H1 (cell line): ENCODE data around the gene NBPF1. TPM values are rescaled to one million over a fixed set of nuclear protein-coding genes. Genes with fewer than 3 reads are reported as not detected.
"Not testable (repeated sequence)": the region's sequence is repeated elsewhere in the genome, so short reads cannot be mapped to it uniquely, and the experiment has no call there.

Experiments used
- CTCF ChIA-PET: fragments of 300-600 bp; sonication (Branson Sonifier 250); formaldehyde crosslinking; loops from one replicate; lab custom pipeline; 2021; ENCODE audit not compliant: partially characterized antibody; lab: Charles Lee
- POLR2A ChIA-PET: fragments of 300-600 bp; sonication (Branson Sonifier 250); formaldehyde crosslinking; loops from one replicate; lab custom pipeline; 2021; ENCODE audit warnings: inconsistent platforms; ENCODE audit not compliant: partially characterized antibody; lab: Charles Lee
- DNase-seq, 2 experiments: peaks; one replicate each; pipeline versions ENCODE4 v3.0.0 to v3.0.0-alpha.2; 2010 to 2022; ENCODE audit warnings: low spot score in 2 of 2, low read depth in 1 of 2, mixed read lengths in 1 of 2
- FAIRE-seq: peaks from 2 replicates; lab custom pipeline; 2011; peaks lifted over from hg19 to GRCh38; lab: Jason Lieb, UNC
- H2AFZ ChIP-seq: 2 replicates; pipeline ENCODE4 v1.8.1; 2012; ENCODE audit warnings: low read length, inconsistent platforms
- H2AK5ac ChIP-seq: 2 replicates; pipeline ENCODE4 v1.6.1; 2013; ENCODE audit warnings: low read depth, low read length
- H2BK120ac ChIP-seq: replicated peaks from 2 replicates; pipeline ENCODE3; 2013; ENCODE audit warnings: low read depth, low read length, inconsistent platforms
- H2BK12ac ChIP-seq: 2 replicates; pipeline ENCODE4 v1.6.1; 2013; ENCODE audit warnings: low read depth, low read length
- H2BK15ac ChIP-seq: 2 replicates; pipeline ENCODE4 v1.6.1; 2013; ENCODE audit warnings: low read length
- H2BK20ac ChIP-seq: 2 replicates; pipeline ENCODE4 v1.6.1; 2013; ENCODE audit warnings: low read length
- H2BK5ac ChIP-seq: 2 replicates; pipeline ENCODE4 v1.6.1; 2013; ENCODE audit warnings: low read depth, low read length
- H3K14ac ChIP-seq: 2 replicates; pipeline ENCODE4 v1.6.1; 2013; ENCODE audit warnings: inconsistent platforms; ENCODE audit not compliant: insufficient read length
- H3K18ac ChIP-seq: 2 replicates; pipeline ENCODE4 v1.6.1; 2013; ENCODE audit warnings: low read length; ENCODE audit errors: extremely low read depth
- H3K23ac ChIP-seq: 2 replicates; pipeline ENCODE4 v1.6.1; 2013; ENCODE audit warnings: inconsistent platforms; ENCODE audit not compliant: insufficient read length
- H3K23me2 ChIP-seq: 2 replicates; pipeline ENCODE4 v1.6.1; 2013; ENCODE audit warnings: low read depth, low read length
- H3K27ac ChIP-seq: 2 replicates; pipeline ENCODE4 v1.6.1; 2011; ENCODE audit warnings: low read depth, low read length, inconsistent platforms
- H3K27me3 ChIP-seq, 4 experiments: replicated peaks in 1 of 4; 1 replicate in 1 of 4; 2 replicates in 3 of 4; pipeline versions ENCODE4 v1.6.1 to v1.8.1; 2011 to 2013; ENCODE audit warnings: low read length in 3 of 4, mild to moderate bottlenecking in 3 of 4, inconsistent platforms in 2 of 4, mixed read lengths in 2 of 4, moderate library complexity in 1 of 4; ENCODE audit not compliant: control insufficient read depth in 3 of 4, insufficient read depth in 3 of 4; ENCODE audit errors: extremely low read depth in 1 of 4
- H3K36me3 ChIP-seq, 4 experiments: 2 replicates each; pipeline versions ENCODE4 v1.6.1 to v1.8.1; 2011 to 2013; ENCODE audit warnings: mild to moderate bottlenecking in 4 of 4, low read length in 3 of 4, moderate library complexity in 2 of 4, control low read depth in 1 of 4, inconsistent platforms in 1 of 4; ENCODE audit not compliant: insufficient read depth in 4 of 4, control insufficient read depth in 2 of 4
- H3K4ac ChIP-seq: replicated peaks from 2 replicates; pipeline ENCODE3; 2013; ENCODE audit warnings: low read length, low read depth, mixed read lengths, inconsistent platforms; ENCODE audit not compliant: insufficient read length
- H3K4me1 ChIP-seq, 4 experiments: replicated peaks in 1 of 4; 1 replicate in 1 of 4; 2 replicates in 3 of 4; pipeline versions ENCODE4 v1.6.1 to v1.8.1; 2011 to 2013; ENCODE audit warnings: low read length in 3 of 4, inconsistent platforms in 2 of 4, mixed read lengths in 1 of 4; ENCODE audit not compliant: insufficient read depth in 4 of 4, control insufficient read depth in 3 of 4
- H3K4me2 ChIP-seq, 2 experiments: 2 replicates each; pipeline versions ENCODE4 v1.6.1 to v1.8.1; 2011 to 2013; ENCODE audit warnings: low read depth in 2 of 2, low read length in 2 of 2, control low read depth in 1 of 2, inconsistent platforms in 1 of 2, mild to moderate bottlenecking in 1 of 2; ENCODE audit not compliant: insufficient read depth in 1 of 2
- H3K4me3 ChIP-seq, 4 experiments: fragments of 200-600, 300-600 bp in 1 of 4; sonication (generic), shearing (Covaris generic), sonication (Bioruptor Twin) in 1 of 4; 2 replicates each; pipeline versions ENCODE4 v1.5.1 to v1.8.1; 2011 to 2016; ENCODE audit warnings: low read length in 4 of 4, low read depth in 3 of 4, control low read depth in 2 of 4, inconsistent platforms in 2 of 4, mild to moderate bottlenecking in 2 of 4, mixed read lengths in 1 of 4, moderate library complexity in 1 of 4; ENCODE audit not compliant: insufficient read depth in 2 of 4; ENCODE audit errors: extremely low read depth in 1 of 4
- H3K56ac ChIP-seq: replicated peaks from 2 replicates; pipeline ENCODE3; 2013; ENCODE audit warnings: low read depth, mild to moderate bottlenecking, mixed read lengths, low read length, inconsistent platforms; ENCODE audit not compliant: insufficient read length
- H3K79me1 ChIP-seq: 2 replicates; pipeline ENCODE4 v1.6.1; 2013; ENCODE audit warnings: low read depth, low read length, control low read depth
- H3K79me2 ChIP-seq, 2 experiments: 2 replicates each; pipeline versions ENCODE4 v1.6.1 to v1.8.1; 2012 to 2013; ENCODE audit warnings: low read length in 2 of 2, mild to moderate bottlenecking in 2 of 2, inconsistent platforms in 1 of 2; ENCODE audit not compliant: insufficient read depth in 2 of 2, control insufficient read depth in 1 of 2
- H3K9ac ChIP-seq, 4 experiments: replicated peaks in 1 of 4; 1 replicate in 1 of 4; 2 replicates in 3 of 4; pipeline versions ENCODE4 v1.6.1 to v1.8.1; 2011 to 2013; ENCODE audit warnings: low read depth in 3 of 4, low read length in 3 of 4, control low read depth in 2 of 4, mild to moderate bottlenecking in 2 of 4, moderate library complexity in 2 of 4, inconsistent platforms in 1 of 4; ENCODE audit errors: extremely low read depth in 1 of 4
- H3K9me3 ChIP-seq, 2 experiments: 2 replicates each; pipeline versions ENCODE4 v1.6.1 to v1.8.1; 2012 to 2013; ENCODE audit warnings: mild to moderate bottlenecking in 2 of 2, moderate library complexity in 2 of 2, control low read depth in 1 of 2, inconsistent platforms in 1 of 2, low read depth in 1 of 2, low read length in 1 of 2, mixed read lengths in 1 of 2; ENCODE audit not compliant: insufficient read depth in 2 of 2
- H4K20me1 ChIP-seq, 2 experiments: replicated peaks in 1 of 2; 2 replicates each; pipeline versions ENCODE3 to v1.8.1; 2011 to 2013; ENCODE audit warnings: inconsistent platforms in 2 of 2, low read length in 2 of 2, mild to moderate bottlenecking in 1 of 2; ENCODE audit not compliant: insufficient read depth in 2 of 2, control insufficient read depth in 1 of 2
- H4K5ac ChIP-seq: 2 replicates; pipeline ENCODE4 v1.6.1; 2013; ENCODE audit warnings: low read length, low read depth, mixed read lengths, inconsistent platforms; ENCODE audit not compliant: insufficient read length
- H4K8ac ChIP-seq: 2 replicates; pipeline ENCODE4 v1.8.0; 2013; ENCODE audit warnings: mild to moderate bottlenecking, moderate library complexity, low read length, inconsistent platforms; ENCODE audit not compliant: insufficient read depth; ENCODE audit errors: extremely low read depth
- H4K91ac ChIP-seq: replicated peaks from 2 replicates; pipeline ENCODE3; 2013; ENCODE audit warnings: low read length, mixed read lengths, inconsistent platforms; ENCODE audit not compliant: insufficient read length
- WGBS, 2 experiments: shearing (Covaris generic) in 1 of 2; methylation state at CpG; one replicate each; pipeline versions ENCODE4 v1.1.6 to v1.1.7; 2013 to 2015; ENCODE audit warnings: low lambda C conversion rate in 2 of 2, mixed read lengths in 2 of 2, inconsistent platforms in 1 of 2, low coverage in 1 of 2, missing lambda C conversion rate in 1 of 2; ENCODE audit not compliant: insufficient replicate concordance in 2 of 2, insufficient coverage in 1 of 2, insufficient read length in 1 of 2; ENCODE audit errors: extremely low coverage in 1 of 2, missing lambda C conversion rate in 1 of 2; 5-methylcytosine and 5-hydroxymethylcytosine counted together
- polyA plus RNA-seq, 7 experiments: library from polyadenylated mRNA; depleted of rRNA in 3 of 7; stranded (reverse) in 5 of 7; unstranded in 2 of 7; fragments of >200 nt in 5 of 7; fragments of 200-250 nt in 2 of 7; gene quantifications; 1 replicate in 5 of 7; 2 replicates in 1 of 7; 4 replicates in 1 of 7; pipeline versions ENCODE4 v1.2.1 to v1.2.3, GENCODE V29; 2011 to 2013; ENCODE audit warnings: missing spikeins in 2 of 7, mixed read lengths in 2 of 7
- total RNA-seq: library from RNA; stranded (reverse); fragmentation: NEBNext Ultra II Directional; extraction: Animal tissue kit (Norgen Biotek cat#: 25700); gene quantifications from 2 replicates; pipeline ENCODE4 v1.2.1, GENCODE V29; 2021

Gene NBPF1
- total and polyA plus RNA-seq, 2 of the 8 experiments (the other 6 are each of a cell fraction or from before 2014, with no cell fraction given): 9.6 to 19.3 TPM

- not testable (repeated sequence) for H3K36me3 ChIP-seq, H3K4ac ChIP-seq, H3K9ac ChIP-seq, H3K27ac ChIP-seq, H2BK5ac ChIP-seq, H2BK12ac ChIP-seq, H2AFZ ChIP-seq, H3K79me1 ChIP-seq, H4K5ac ChIP-seq, H4K91ac ChIP-seq, H2BK20ac ChIP-seq, H2AK5ac ChIP-seq, H3K4me2 ChIP-seq, H4K20me1 ChIP-seq, H3K56ac ChIP-seq, FAIRE-seq, H3K79me2 ChIP-seq, H4K8ac ChIP-seq, H3K4me3 ChIP-seq, H3K9me3 ChIP-seq, H2BK15ac ChIP-seq, H3K23ac ChIP-seq, H3K14ac ChIP-seq, H2BK120ac ChIP-seq, H3K18ac ChIP-seq
- Histone ChIP-seq H3K27me3 (peaks cover 8 to 27% (median 19%) of the 10 kb centered on the region in 4 experiments), H3K23me2 (peaks cover 12% of the 10 kb centered on the region; the same call in 1 of the 2 replicates), H3K4me1 (peaks cover 0 to 10% (median 3%) of the 10 kb centered on the region in 4 experiments; a peak in 2 of 7 replicates)
- WGBS, 2 experiments: 75% methylated on average over 4 of the region's 4 CpGs; no CpG with 5 or more reads in 1 of the 2 experiments
- ChIA-PET POLR2A (interaction anchor here (1.2 to 2.8 kb wide), 2 partner anchors 8 to 267 kb away, joined by 5 to 12 read pairs; no protein-coding TSS in a partner anchor), CTCF (interaction anchor here (0.6 to 20.3 kb wide), 15 partner anchors 8 to 1510 kb away, joined by 3 to 611 read pairs (median 5); no protein-coding TSS in a partner anchor)
- peak in 1 of 2 experiments; percentile 43 for DNase-seq
Observed at GRCh38 chr1:16609761-16610160, 3.6 kb downstream of the NBPF1 start.
